ENCODE measurements around the gene BAHD1. TPM values are rescaled to one million over a fixed set of nuclear protein-coding genes. Genes with fewer than 3 reads are reported as not detected.

Gene BAHD1
- total RNA-seq, 1 experiment from 2014 or later: 49.1 TPM

- Mint-ChIP-seq H3K4me3 (no peak overlapping the region), H3K27me3 (ENCODE audit: low read depth) (peaks cover 42% of the 10 kb centered on the region), H3K27ac (no peak overlapping the region), H3K36me3 (no peaks in the 10 kb centered on the region), H3K4me1 (peaks cover 16% of the 10 kb centered on the region), H3K9me3 (no peaks in the 10 kb centered on the region)
- TF ChIP-seq CREB1 (CRISPR knock-in tag; IDR thresholded peaks at IDR 0.05) (no peak), ZNF425 (CRISPR knock-in tag; conservative IDR thresholded peaks at IDR 0.05) (no peak), RELA (CRISPR knock-in tag; IDR thresholded peaks at IDR 0.05; ENCODE audit: borderline replicate concordance) (no peak), CBFB (CRISPR knock-in tag; IDR thresholded peaks at IDR 0.05; ENCODE audit: low read depth) (no peak), EMX1 (CRISPR knock-in tag; IDR thresholded peaks at IDR 0.05) (no peak), MAX (CRISPR knock-in tag; IDR thresholded peaks at IDR 0.05) (no peak), ZNF416 (CRISPR knock-in tag; IDR thresholded peaks at IDR 0.05) (no peak), CDX4 (CRISPR knock-in tag; IDR thresholded peaks at IDR 0.05; ENCODE audit: borderline replicate concordance) (no peak), PRDM15 (CRISPR knock-in tag; IDR thresholded peaks at IDR 0.05) (no peak), ZNF317 (CRISPR knock-in tag; IDR thresholded peaks at IDR 0.05; ENCODE audit: borderline replicate concordance, low read depth) (no peak)
- no peak for ATAC-seq
- ChIA-PET CTCF (no interaction called here), POLR2A (interaction anchor here (0.5 kb wide), 1 partner anchor 76 kb away, joined by 5 read pairs; no protein-coding TSS in a partner anchor)
- no peak for DNase-seq (ENCODE audit: low spot score)
Measured at GRCh38 chr15:40513609-40514008, 72.9 kb downstream of the BAHD1 start.

- Mint-ChIP-seq H3K27ac (no peak overlapping the region), H3K9me3 (no peaks in the 10 kb centered on the region), H3K36me3 (no peaks in the 10 kb centered on the region), H3K4me1 (peaks cover 10% of the 10 kb centered on the region), H3K4me3 (no peak overlapping the region), H3K27me3 (ENCODE audit: low read depth) (peaks cover 23% of the 10 kb centered on the region)
- no peak for DNase-seq (ENCODE audit: low spot score)
- CTCF ChIA-PET: no interaction called here
- no peak for ATAC-seq
- no peak for TF ChIP-seq FOXP1 (CRISPR knock-in tag; IDR thresholded peaks at IDR 0.05; ENCODE audit: borderline replicate concordance)
- POLR2A ChIA-PET: no interaction called here
Measured at GRCh38 chr15:40516322-40516721, 75.6 kb downstream of the BAHD1 start.

Other genes with a start within 250 kb of the BAHD1 start
- 8.7 to 11.7 TPM (median 9.6 TPM) in 3 replicates for gene PAK6, start 201.9 kb upstream of the BAHD1 start, total RNA-seq (2021)
- 1.2 to 1.7 TPM (median 1.4 TPM) in 3 replicates for gene ANKRD63, start 157.9 kb upstream of the BAHD1 start, total RNA-seq (2021)
- gene PLCB2, start 133.0 kb upstream of the BAHD1 start, total RNA-seq (2021): 14.2 to 18.5 TPM (median 15.2 TPM) in 3 replicates
- gene INAFM2, start 117.3 kb upstream of the BAHD1 start, total RNA-seq (2021): 28.2 to 34.2 TPM (median 30.3 TPM) in 3 replicates
- 1.4 to 1.8 TPM (median 1.8 TPM) in 3 replicates for gene CCDC9B, start 100.0 kb upstream of the BAHD1 start, total RNA-seq (2021)
- not detected in 3 replicates for gene PHGR1, start 89.9 kb upstream of the BAHD1 start, total RNA-seq (2021)
- 1.0 to 3.5 TPM (median 1.9 TPM) in 3 replicates for gene DISP2, start 82.7 kb upstream of the BAHD1 start, total RNA-seq (2021)
- gene KNSTRN, start 58.2 kb upstream of the BAHD1 start, total RNA-seq (2021): 58.7 to 73.4 TPM (median 64.6 TPM) in 3 replicates
- gene IVD, start 35.2 kb upstream of the BAHD1 start, total RNA-seq (2021): 82.2 to 96.1 TPM (median 89.3 TPM) in 3 replicates
- gene CHST14, start 30.0 kb downstream of the BAHD1 start, total RNA-seq (2021): 21.3 to 29.5 TPM (median 26.2 TPM) in 3 replicates
- gene CCDC32, start 124.1 kb downstream of the BAHD1 start, total RNA-seq (2021): 12.8 to 15.6 TPM (median 13.7 TPM) in 3 replicates
- gene RPUSD2, start 128.3 kb downstream of the BAHD1 start, total RNA-seq (2021): 28.5 to 34.2 TPM (median 30.8 TPM) in 3 replicates
- gene KNL1, start 153.3 kb downstream of the BAHD1 start, total RNA-seq (2021): 18.4 to 24.0 TPM (median 21.1 TPM) in 3 replicates

Data from WTC11 (cell line).